ENCODE measurements around the gene CTXND1. TPM values are rescaled to one million over a fixed set of nuclear protein-coding genes. Genes with fewer than 3 reads are reported as not detected.

CTXND1 gene
- total RNA-seq, 1 experiment from 2014 or later: not detected

GRCh38 chr15:80270472-80270871, 18.5 kb upstream of the CTXND1 start:
- ATAC-seq (no peak), DNase-seq (no peak)
- no peaks in the 10 kb centered on the region for H3K9me2 ChIP-seq (replicated peaks; ENCODE audit: low read length)
- H3K4me1 ChIP-seq (ENCODE audit: insufficient read depth, low read length): no peaks in the 10 kb centered on the region
- H3K27ac ChIP-seq (ENCODE audit: low read length): no peak overlapping the region
- intact Hi-C loops (cut with micrococcal nuclease): no loop called here
- ChIA-PET CTCF (no interaction called here), POLR2A (ENCODE audit: unreplicated experiment) (no interaction called here)
- H3K36me3 ChIP-seq (ENCODE audit: low read depth, low read length): no peaks in the 10 kb centered on the region
- H3K9ac ChIP-seq (ENCODE audit: low read length): no peak overlapping the region
- no peaks in the 10 kb centered on the region for H3K9me3 ChIP-seq (ENCODE audit: low read length)
- no peaks in the 10 kb centered on the region for H3F3A ChIP-seq (ENCODE audit: low read length, unreplicated experiment)
- no peak overlapping the region for H2AFZ ChIP-seq (ENCODE audit: low read length)
- TF ChIP-seq EZH2phosphoT487 (IDR thresholded peaks at IDR 0.05; ENCODE audit: borderline replicate concordance, low read length): no peak
- no peak for TF ChIP-seq EZH2 (IDR thresholded peaks at IDR 0.05; ENCODE audit: low read length, unreplicated experiment)
- no peak for TF ChIP-seq CTCF (conservative IDR thresholded peaks at IDR 0.05; ENCODE audit: low read depth, low read length)
- no peaks in the 10 kb centered on the region for H4K20me1 ChIP-seq (ENCODE audit: low read length)
- no TSS peak for BruUV-seq (replicated peaks)
- H3K4me3 ChIP-seq (ENCODE audit: low read length): no peak overlapping the region
- H3K4me2 ChIP-seq (ENCODE audit: low read length): no peak overlapping the region
- peaks cover 60% of the 10 kb centered on the region for H3K27me3 ChIP-seq (ENCODE audit: low read length)
- H3K79me2 ChIP-seq (ENCODE audit: low read length): no peaks in the 10 kb centered on the region

- H3K79me2 ChIP-seq (ENCODE audit: low read length): no peaks in the 10 kb centered on the region
- H3K36me3 ChIP-seq (ENCODE audit: low read depth, low read length): no peaks in the 10 kb centered on the region
- no peak overlapping the region for H2AFZ ChIP-seq (ENCODE audit: low read length)
- no peaks in the 10 kb centered on the region for H4K20me1 ChIP-seq (ENCODE audit: low read length)
- H3K27ac ChIP-seq (ENCODE audit: low read length): no peak overlapping the region
- no peak overlapping the region for H3K4me3 ChIP-seq (ENCODE audit: low read length)
- H3K9ac ChIP-seq (ENCODE audit: low read length): no peak overlapping the region
- no TSS peak for BruUV-seq (replicated peaks)
- CTCF ChIA-PET: no interaction called here
- TF ChIP-seq CTCF (conservative IDR thresholded peaks at IDR 0.05; ENCODE audit: low read depth, low read length) (no peak), EZH2phosphoT487 (IDR thresholded peaks at IDR 0.05; ENCODE audit: borderline replicate concordance, low read length) (no peak), EZH2 (IDR thresholded peaks at IDR 0.05; ENCODE audit: low read length, unreplicated experiment) (no peak)
- no peaks in the 10 kb centered on the region for H3F3A ChIP-seq (ENCODE audit: low read length, unreplicated experiment)
- DNase-seq (no peak), ATAC-seq (no peak)
- POLR2A ChIA-PET (ENCODE audit: unreplicated experiment): no interaction called here
- H3K27me3 ChIP-seq (ENCODE audit: low read length): peaks cover 60% of the 10 kb centered on the region
- no peaks in the 10 kb centered on the region for H3K9me2 ChIP-seq (replicated peaks; ENCODE audit: low read length)
- H3K4me1 ChIP-seq (ENCODE audit: insufficient read depth, low read length): no peaks in the 10 kb centered on the region
- H3K9me3 ChIP-seq (ENCODE audit: low read length): no peaks in the 10 kb centered on the region
- intact Hi-C loops (cut with micrococcal nuclease): no loop called here
- H3K4me2 ChIP-seq (ENCODE audit: low read length): no peak overlapping the region
These were observed 16.1 kb upstream of the CTXND1 start for GRCh38 chr15:80268101-80268500.

- H3K4me2 ChIP-seq (ENCODE audit: low read length): no peak overlapping the region
- ChIA-PET POLR2A (ENCODE audit: unreplicated experiment) (no interaction called here), CTCF (no interaction called here)
- no peaks in the 10 kb centered on the region for H3K79me2 ChIP-seq (ENCODE audit: low read length)
- H3K9me3 ChIP-seq (ENCODE audit: low read length): no peaks in the 10 kb centered on the region
- H3K9ac ChIP-seq (ENCODE audit: low read length): no peak overlapping the region
- H3F3A ChIP-seq (ENCODE audit: low read length, unreplicated experiment): no peaks in the 10 kb centered on the region
- H3K27ac ChIP-seq (ENCODE audit: low read length): no peak overlapping the region
- H4K20me1 ChIP-seq (ENCODE audit: low read length): no peaks in the 10 kb centered on the region
- H3K27me3 ChIP-seq (ENCODE audit: low read length): peaks cover 61% of the 10 kb centered on the region
- ATAC-seq (no peak), DNase-seq (no peak)
- H3K4me1 ChIP-seq (ENCODE audit: insufficient read depth, low read length): no peaks in the 10 kb centered on the region
- no TSS peak for BruUV-seq (replicated peaks)
- TF ChIP-seq EZH2 (IDR thresholded peaks at IDR 0.05; ENCODE audit: low read length, unreplicated experiment) (no peak), CTCF (conservative IDR thresholded peaks at IDR 0.05; ENCODE audit: low read depth, low read length) (no peak), EZH2phosphoT487 (IDR thresholded peaks at IDR 0.05; ENCODE audit: borderline replicate concordance, low read length) (no peak)
- no peaks in the 10 kb centered on the region for H3K36me3 ChIP-seq (ENCODE audit: low read depth, low read length)
- no peaks in the 10 kb centered on the region for H3K9me2 ChIP-seq (replicated peaks; ENCODE audit: low read length)
- H2AFZ ChIP-seq (ENCODE audit: low read length): no peak overlapping the region
- H3K4me3 ChIP-seq (ENCODE audit: low read length): no peak overlapping the region
- intact Hi-C loops (cut with micrococcal nuclease): no loop called here
These were observed 15.6 kb upstream of the CTXND1 start for GRCh38 chr15:80267658-80268057.

Data from PC-3 (cell line).